ENCODE measurements around the gene CDKAL1.

- TF ChIP-seq POLR2A (IDR thresholded peaks at IDR 0.05) (no peak), CTCF (IDR thresholded peaks at IDR 0.05) (no peak)
Observed at GRCh38 chr6:21101694-21102093, 567.4 kb downstream of the CDKAL1 start.
